ENCODE data around the gene STATH. TPM values are rescaled to one million over a fixed set of nuclear protein-coding genes. Genes with fewer than 3 reads are reported as not detected.

Gene STATH
- total and polyA plus RNA-seq, 2 of the 8 experiments (the other 6 are each of a cell fraction or from before 2014, with no cell fraction given): not detected

DNA sequence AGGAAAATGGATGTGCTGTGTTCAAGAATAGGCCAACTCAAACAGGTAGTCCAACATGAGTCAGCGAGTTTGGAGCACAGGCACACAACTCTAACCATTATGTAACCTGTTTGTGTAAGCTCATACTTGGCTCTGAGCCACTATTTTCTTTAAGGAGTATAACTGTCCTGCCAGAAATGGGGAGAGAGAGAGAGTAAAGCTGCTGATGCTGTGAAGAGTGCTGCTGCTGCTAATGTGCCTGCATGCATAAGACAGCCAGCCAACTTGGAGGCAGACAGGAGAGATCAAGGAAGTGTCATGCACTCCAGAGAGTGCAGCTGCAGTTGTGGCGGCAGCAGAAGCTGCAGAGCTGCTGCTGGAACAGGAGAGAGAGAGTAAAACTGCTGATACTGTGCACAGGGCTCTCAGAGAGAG lies 11.7 kb upstream of the STATH start:
- DNase-seq (ENCODE audit: low read depth in 1 of 2, low spot score in 2 of 2): no peak
- Histone ChIP-seq H4K91ac (replicated peaks; ENCODE audit: insufficient read length, low read length) (no peak overlapping the region), H3K4me1 (replicated peaks in 1 of 4; ENCODE audit: control insufficient read depth in 3 of 4, insufficient read depth in 4 of 4, low read length in 3 of 4) (no peaks in the 10 kb centered on the region), H2BK5ac (ENCODE audit: low read depth, low read length) (no peak overlapping the region), H3K14ac (ENCODE audit: insufficient read length) (no peak overlapping the region), H3K4me2 (ENCODE audit: insufficient read depth in 1 of 2, low read depth in 2 of 2, low read length in 2 of 2) (no peak overlapping the region), H4K20me1 (replicated peaks in 1 of 2; ENCODE audit: control insufficient read depth in 1 of 2, insufficient read depth in 2 of 2, low read length in 2 of 2) (no peaks in the 10 kb centered on the region), H2BK12ac (ENCODE audit: low read depth, low read length) (0 out of 2 replicates have a peak overlapping the region, but pooled peaks have one; percentile 6), H4K5ac (ENCODE audit: insufficient read length, low read depth, low read length) (no peak overlapping the region), H3K18ac (ENCODE audit: extremely low read depth, low read length) (no peak overlapping the region), H4K8ac (ENCODE audit: extremely low read depth, insufficient read depth, low read length) (no peak overlapping the region), H3K79me1 (ENCODE audit: low read depth, low read length) (no peaks in the 10 kb centered on the region), H2BK120ac (replicated peaks; ENCODE audit: low read depth, low read length) (no peak overlapping the region), H3K9me3 (ENCODE audit: insufficient read depth in 2 of 2, low read depth in 1 of 2, low read length in 1 of 2) (no peaks in the 10 kb centered on the region), H3K56ac (replicated peaks; ENCODE audit: insufficient read length, low read depth, low read length) (no peak overlapping the region), H2BK20ac (ENCODE audit: low read length) (no peak overlapping the region; the same call in 1 of the 2 replicates), H3K27me3 (replicated peaks in 1 of 4; ENCODE audit: control insufficient read depth in 3 of 4, extremely low read depth in 1 of 4, insufficient read depth in 3 of 4, low read length in 3 of 4) (no peaks in the 10 kb centered on the region), H3K23ac (ENCODE audit: insufficient read length) (no peak overlapping the region), H3K4ac (replicated peaks; ENCODE audit: insufficient read length, low read depth, low read length) (no peak overlapping the region), H2AK5ac (ENCODE audit: low read depth, low read length) (no peak overlapping the region), H2AFZ (ENCODE audit: low read length) (peak overlapping the region; percentile 84), H3K36me3 (ENCODE audit: control insufficient read depth in 2 of 4, insufficient read depth in 4 of 4, low read length in 3 of 4) (no peaks in the 10 kb centered on the region), H2BK15ac (ENCODE audit: low read length) (no peak overlapping the region), H3K23me2 (ENCODE audit: low read depth, low read length) (no peaks in the 10 kb centered on the region), H3K27ac (ENCODE audit: low read depth, low read length) (no peak overlapping the region), H3K79me2 (ENCODE audit: control insufficient read depth in 1 of 2, insufficient read depth in 2 of 2, low read length in 2 of 2) (no peaks in the 10 kb centered on the region), H3K9ac (replicated peaks in 1 of 4; ENCODE audit: extremely low read depth in 1 of 4, low read depth in 3 of 4, low read length in 3 of 4) (no peak overlapping the region), H3K4me3 (ENCODE audit: extremely low read depth in 1 of 4, insufficient read depth in 2 of 4, low read depth in 3 of 4, low read length in 4 of 4) (no peak overlapping the region)
- POLR2A ChIA-PET (ENCODE audit: partially characterized antibody): no interaction called here
- TF ChIP-seq RXRA (IDR thresholded peaks at IDR 0.05; ENCODE audit: insufficient read depth, low read depth, low read length): no peak
- no peak for TF ChIP-seq SRF (IDR thresholded peaks at IDR 0.05; ENCODE audit: low read depth, low read length)
- 0 out of 2 replicates have a peak, but pooled peaks have one; percentile 5 for TF ChIP-seq BACH1 (IDR thresholded peaks at IDR 0.05; ENCODE audit: low read length)
- 84% methylated on average over 2 of the region's 2 CpGs; no CpG with 5 or more reads in 1 of the 2 experiments for WGBS, 2 experiments (ENCODE audit: extremely low coverage in 1 of 2, insufficient coverage in 1 of 2, insufficient read length in 1 of 2, insufficient replicate concordance in 2 of 2, low coverage in 1 of 2, low lambda C conversion rate in 2 of 2, missing lambda C conversion rate in 1 of 2)
- CTCF ChIA-PET (ENCODE audit: partially characterized antibody): interaction anchor here (0.5 to 0.6 kb wide), 2 partner anchors 198 to 284 kb away, joined by 3 read pairs; no protein-coding TSS in a partner anchor
- no peak for FAIRE-seq
